ENCODE results near the gene HOXA9.

DNA sequence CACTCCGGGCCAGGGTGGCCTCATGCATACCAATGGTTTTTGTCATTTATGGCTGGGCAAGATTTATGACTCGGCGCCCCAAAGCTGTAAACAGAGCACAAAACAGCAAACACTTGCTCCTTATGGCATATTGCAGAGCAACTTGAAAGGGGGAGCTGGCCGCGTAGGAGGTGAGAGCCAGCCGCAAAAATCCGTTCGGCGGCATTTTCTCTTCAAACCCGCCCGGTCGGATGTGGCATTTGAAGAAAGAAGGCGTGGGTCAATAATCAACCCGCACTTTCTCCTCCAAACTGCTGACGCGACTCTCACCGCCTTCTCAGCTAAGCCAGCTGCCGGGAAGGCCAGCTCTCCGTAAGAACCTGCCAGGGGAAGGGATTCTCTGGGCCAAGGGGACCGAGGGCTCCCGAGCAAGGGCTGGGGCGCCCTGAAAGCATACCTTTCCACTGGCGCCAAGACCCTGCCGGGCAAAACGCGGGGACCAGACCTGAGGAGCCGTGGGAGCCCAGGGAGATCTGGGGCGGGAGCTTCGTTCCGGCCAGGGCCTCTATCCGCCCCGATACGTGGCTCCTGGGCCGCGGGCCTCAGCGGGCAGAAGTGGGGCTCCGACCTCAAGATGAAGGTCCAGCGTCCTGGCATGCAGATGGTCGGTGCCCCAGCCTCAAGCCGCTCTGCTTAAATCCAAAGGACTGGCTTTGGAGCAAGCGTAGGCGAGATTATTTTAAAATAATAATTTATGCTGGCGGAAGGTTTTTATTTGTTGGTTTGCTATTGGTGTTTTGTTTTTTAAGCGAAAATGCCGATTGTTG lies 49.9 kb downstream of the HOXA9 start:
- TF ChIP-seq, protein P1, sequence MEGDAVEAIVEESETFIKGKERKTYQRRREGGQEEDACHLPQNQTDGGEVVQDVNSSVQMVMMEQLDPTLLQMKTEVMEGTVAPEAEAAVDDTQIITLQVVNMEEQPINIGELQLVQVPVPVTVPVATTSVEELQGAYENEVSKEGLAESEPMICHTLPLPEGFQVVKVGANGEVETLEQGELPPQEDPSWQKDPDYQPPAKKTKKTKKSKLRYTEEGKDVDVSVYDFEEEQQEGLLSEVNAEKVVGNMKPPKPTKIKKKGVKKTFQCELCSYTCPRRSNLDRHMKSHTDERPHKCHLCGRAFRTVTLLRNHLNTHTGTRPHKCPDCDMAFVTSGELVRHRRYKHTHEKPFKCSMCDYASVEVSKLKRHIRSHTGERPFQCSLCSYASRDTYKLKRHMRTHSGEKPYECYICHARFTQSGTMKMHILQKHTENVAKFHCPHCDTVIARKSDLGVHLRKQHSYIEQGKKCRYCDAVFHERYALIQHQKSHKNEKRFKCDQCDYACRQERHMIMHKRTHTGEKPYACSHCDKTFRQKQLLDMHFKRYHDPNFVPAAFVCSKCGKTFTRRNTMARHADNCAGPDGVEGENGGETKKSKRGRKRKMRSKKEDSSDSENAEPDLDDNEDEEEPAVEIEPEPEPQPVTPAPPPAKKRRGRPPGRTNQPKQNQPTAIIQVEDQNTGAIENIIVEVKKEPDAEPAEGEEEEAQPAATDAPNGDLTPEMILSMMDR (IDR thresholded peaks at IDR 0.05; ENCODE audit: low read depth, low read length, missing input control) = no peak
- no peak for TF ChIP-seq RAD21 (IDR thresholded peaks at IDR 0.05)
- TF ChIP-seq, protein P2, sequence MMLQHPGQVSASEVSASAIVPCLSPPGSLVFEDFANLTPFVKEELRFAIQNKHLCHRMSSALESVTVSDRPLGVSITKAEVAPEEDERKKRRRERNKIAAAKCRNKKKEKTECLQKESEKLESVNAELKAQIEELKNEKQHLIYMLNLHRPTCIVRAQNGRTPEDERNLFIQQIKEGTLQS (IDR thresholded peaks at IDR 0.05) = no peak
